C4-2B (cell line): ENCODE measurements around the gene MPZL2.

ENCODE experiments used
- ZFX ChIP-seq: fragments of 450-650 bp; IDR thresholded peaks from 2 replicates; pipeline ENCODE4 v1.6.1; 2017
- TF ChIP-seq, protein P1 (sequence below): fragments of 450-650 bp; conservative IDR thresholded peaks from 2 replicates; pipeline ENCODE4 v1.5.1; 2017; ENCODE audit warnings: mild to moderate bottlenecking

DNA sequence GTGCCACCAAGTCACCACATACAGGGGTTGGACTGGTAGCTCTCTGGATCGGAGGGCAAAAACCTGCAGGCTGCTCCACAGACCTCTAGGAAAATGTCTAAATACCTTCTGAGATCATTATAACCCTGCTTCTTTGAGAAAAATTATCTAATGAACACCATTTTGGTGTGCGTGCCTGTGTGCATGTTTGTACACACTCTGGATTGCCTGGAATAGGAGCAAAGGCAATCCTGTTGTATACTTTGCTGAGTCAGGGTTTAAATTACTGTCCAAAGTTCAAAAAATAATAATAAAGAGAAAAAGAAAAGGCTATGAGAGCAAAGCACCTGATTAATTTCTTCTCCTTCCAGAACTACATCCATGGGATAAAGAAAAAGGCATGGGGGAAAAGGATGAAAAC lies 50.3 kb downstream of the MPZL2 start:
- TF ChIP-seq, protein P1, sequence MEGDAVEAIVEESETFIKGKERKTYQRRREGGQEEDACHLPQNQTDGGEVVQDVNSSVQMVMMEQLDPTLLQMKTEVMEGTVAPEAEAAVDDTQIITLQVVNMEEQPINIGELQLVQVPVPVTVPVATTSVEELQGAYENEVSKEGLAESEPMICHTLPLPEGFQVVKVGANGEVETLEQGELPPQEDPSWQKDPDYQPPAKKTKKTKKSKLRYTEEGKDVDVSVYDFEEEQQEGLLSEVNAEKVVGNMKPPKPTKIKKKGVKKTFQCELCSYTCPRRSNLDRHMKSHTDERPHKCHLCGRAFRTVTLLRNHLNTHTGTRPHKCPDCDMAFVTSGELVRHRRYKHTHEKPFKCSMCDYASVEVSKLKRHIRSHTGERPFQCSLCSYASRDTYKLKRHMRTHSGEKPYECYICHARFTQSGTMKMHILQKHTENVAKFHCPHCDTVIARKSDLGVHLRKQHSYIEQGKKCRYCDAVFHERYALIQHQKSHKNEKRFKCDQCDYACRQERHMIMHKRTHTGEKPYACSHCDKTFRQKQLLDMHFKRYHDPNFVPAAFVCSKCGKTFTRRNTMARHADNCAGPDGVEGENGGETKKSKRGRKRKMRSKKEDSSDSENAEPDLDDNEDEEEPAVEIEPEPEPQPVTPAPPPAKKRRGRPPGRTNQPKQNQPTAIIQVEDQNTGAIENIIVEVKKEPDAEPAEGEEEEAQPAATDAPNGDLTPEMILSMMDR: no peak
- no peak for TF ChIP-seq ZFX
